ENCODE results near the gene CEP112.

CEP112 gene

DNA sequence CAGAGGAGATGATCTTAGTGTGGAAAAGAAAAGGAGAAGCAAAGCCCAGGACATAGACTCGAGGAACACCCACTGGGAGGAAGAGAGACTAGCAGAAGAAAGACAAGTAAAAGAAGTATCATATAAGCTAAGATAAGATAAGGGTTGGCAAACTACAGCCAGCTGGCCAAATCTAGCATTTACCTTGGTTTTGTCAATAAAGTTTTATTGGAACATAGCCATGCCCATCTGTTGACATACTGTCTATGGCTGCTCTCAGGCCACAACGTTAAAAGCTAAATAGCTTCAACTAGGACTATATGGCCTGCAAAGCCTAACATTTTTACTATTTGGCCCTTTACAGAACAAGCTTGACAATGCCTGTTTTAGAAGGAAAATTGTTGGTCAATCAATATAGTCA, 464.1 kb downstream of the CEP112 start:
- H3K79me2 ChIP-seq (ENCODE audit: insufficient read depth, low read length) = no peaks in the 10 kb centered on the region
- H3F3A ChIP-seq (ENCODE audit: insufficient read depth) = no peaks in the 10 kb centered on the region
- no peaks in the 10 kb centered on the region for H3K9me3 ChIP-seq (ENCODE audit: insufficient read depth, low read length)
- H3K9ac ChIP-seq (ENCODE audit: low read length) = no peak overlapping the region
- H3K36me3 ChIP-seq (ENCODE audit: low read length) = no peaks in the 10 kb centered on the region
- no peak overlapping the region for H2AFZ ChIP-seq (ENCODE audit: low read depth, low read length, severe bottlenecking)
- no peak overlapping the region for H3K4me2 ChIP-seq (ENCODE audit: low read depth, low read length, poor library complexity, severe bottlenecking)
- no peak overlapping the region for H3K4me3 ChIP-seq (ENCODE audit: insufficient read depth, low read length, poor library complexity, severe bottlenecking)
- no peaks in the 10 kb centered on the region for H3K9me2 ChIP-seq (replicated peaks; ENCODE audit: insufficient read depth, low read length)
- H3K27me3 ChIP-seq (ENCODE audit: low read length) = no peaks in the 10 kb centered on the region
- H3K27ac ChIP-seq (ENCODE audit: low read depth, low read length) = no peak overlapping the region
- TF ChIP-seq, protein P1, sequence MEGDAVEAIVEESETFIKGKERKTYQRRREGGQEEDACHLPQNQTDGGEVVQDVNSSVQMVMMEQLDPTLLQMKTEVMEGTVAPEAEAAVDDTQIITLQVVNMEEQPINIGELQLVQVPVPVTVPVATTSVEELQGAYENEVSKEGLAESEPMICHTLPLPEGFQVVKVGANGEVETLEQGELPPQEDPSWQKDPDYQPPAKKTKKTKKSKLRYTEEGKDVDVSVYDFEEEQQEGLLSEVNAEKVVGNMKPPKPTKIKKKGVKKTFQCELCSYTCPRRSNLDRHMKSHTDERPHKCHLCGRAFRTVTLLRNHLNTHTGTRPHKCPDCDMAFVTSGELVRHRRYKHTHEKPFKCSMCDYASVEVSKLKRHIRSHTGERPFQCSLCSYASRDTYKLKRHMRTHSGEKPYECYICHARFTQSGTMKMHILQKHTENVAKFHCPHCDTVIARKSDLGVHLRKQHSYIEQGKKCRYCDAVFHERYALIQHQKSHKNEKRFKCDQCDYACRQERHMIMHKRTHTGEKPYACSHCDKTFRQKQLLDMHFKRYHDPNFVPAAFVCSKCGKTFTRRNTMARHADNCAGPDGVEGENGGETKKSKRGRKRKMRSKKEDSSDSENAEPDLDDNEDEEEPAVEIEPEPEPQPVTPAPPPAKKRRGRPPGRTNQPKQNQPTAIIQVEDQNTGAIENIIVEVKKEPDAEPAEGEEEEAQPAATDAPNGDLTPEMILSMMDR (IDR thresholded peaks at IDR 0.05; ENCODE audit: insufficient read depth, low read length, poor library complexity, severe bottlenecking) = no peak
- TF ChIP-seq EZH2phosphoT487 (conservative IDR thresholded peaks at IDR 0.05; ENCODE audit: low read length) = no peak
- no peaks in the 10 kb centered on the region for H4K20me1 ChIP-seq (ENCODE audit: low read depth, low read length)

DNA sequence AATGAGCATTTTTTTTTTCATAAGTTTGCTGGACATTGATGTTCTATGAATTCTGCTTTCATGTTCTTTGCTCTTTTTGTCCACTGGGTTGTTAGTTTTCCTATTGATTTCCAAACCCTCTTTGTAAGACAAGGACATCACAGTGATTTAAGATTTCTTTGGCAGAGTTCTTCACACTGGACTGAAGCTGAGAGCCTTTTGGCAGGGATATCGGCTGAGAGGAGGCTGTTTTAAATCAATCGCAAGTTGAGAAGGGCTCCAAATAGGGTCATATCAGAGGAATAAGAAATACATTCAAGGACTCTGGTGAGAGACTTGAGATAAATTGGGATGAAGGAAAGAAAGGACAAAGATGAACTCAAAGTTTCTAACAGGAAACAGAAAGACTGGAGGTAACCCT, 464.7 kb downstream of the CEP112 start:
- Histone ChIP-seq H3K27me3 (ENCODE audit: low read length) (no peaks in the 10 kb centered on the region), H3F3A (ENCODE audit: insufficient read depth) (no peaks in the 10 kb centered on the region), H3K9ac (ENCODE audit: low read length) (no peak overlapping the region), H3K79me2 (ENCODE audit: insufficient read depth, low read length) (no peaks in the 10 kb centered on the region), H3K27ac (ENCODE audit: low read depth, low read length) (no peak overlapping the region), H3K4me3 (ENCODE audit: insufficient read depth, low read length, poor library complexity, severe bottlenecking) (no peak overlapping the region), H3K9me3 (ENCODE audit: insufficient read depth, low read length) (no peaks in the 10 kb centered on the region), H3K36me3 (ENCODE audit: low read length) (no peaks in the 10 kb centered on the region), H2AFZ (ENCODE audit: low read depth, low read length, severe bottlenecking) (no peak overlapping the region), H3K4me2 (ENCODE audit: low read depth, low read length, poor library complexity, severe bottlenecking) (no peak overlapping the region), H4K20me1 (ENCODE audit: low read depth, low read length) (no peaks in the 10 kb centered on the region), H3K9me2 (replicated peaks; ENCODE audit: insufficient read depth, low read length) (no peaks in the 10 kb centered on the region)
- no peak for TF ChIP-seq EZH2phosphoT487 (conservative IDR thresholded peaks at IDR 0.05; ENCODE audit: low read length)
- TF ChIP-seq, protein P1 (IDR thresholded peaks at IDR 0.05; ENCODE audit: insufficient read depth, low read length, poor library complexity, severe bottlenecking) = no peak

DNA sequence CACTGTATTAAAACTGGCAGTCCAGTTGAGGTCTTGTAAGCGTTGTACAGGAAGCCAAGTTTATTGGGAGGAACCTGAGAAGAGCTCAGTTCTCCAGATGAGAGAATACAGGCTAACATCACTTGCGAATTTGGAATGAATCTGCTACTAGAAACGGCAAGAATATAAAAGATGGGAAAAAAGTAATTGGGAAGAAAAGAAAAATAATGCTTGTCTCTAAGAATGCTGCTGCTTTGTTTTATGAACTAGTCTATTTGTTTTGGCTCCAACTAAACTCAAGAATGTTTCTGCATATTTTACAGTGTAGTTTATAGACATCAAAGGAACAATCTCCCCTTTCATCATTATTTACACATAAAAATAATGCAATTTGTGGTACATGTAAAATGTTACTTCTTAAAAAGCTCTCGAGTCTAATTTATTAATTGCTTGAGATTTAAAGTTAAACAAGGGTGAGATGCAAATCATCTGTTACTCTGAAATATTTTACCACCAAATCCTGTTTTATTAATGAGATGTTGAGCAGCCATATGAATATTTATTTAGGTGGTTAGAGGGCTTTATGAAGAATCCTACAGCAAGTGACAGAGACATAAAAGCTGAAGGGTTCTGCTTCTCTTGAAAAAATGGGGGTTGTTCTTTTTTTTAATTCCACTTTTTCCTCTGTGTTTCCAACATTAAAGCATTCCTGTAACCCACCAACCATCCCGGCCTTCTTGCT, 468.3 kb downstream of the CEP112 start:
- Histone ChIP-seq H3K9me3 (ENCODE audit: insufficient read depth, low read length) (no peaks in the 10 kb centered on the region), H3K9me2 (replicated peaks; ENCODE audit: insufficient read depth, low read length) (no peaks in the 10 kb centered on the region), H3K27ac (ENCODE audit: low read depth, low read length) (no peak overlapping the region), H4K20me1 (ENCODE audit: low read depth, low read length) (no peaks in the 10 kb centered on the region), H3K4me3 (ENCODE audit: insufficient read depth, low read length, poor library complexity, severe bottlenecking) (no peak overlapping the region), H2AFZ (ENCODE audit: low read depth, low read length, severe bottlenecking) (no peak overlapping the region), H3K36me3 (ENCODE audit: low read length) (no peaks in the 10 kb centered on the region), H3F3A (ENCODE audit: insufficient read depth) (no peaks in the 10 kb centered on the region), H3K9ac (ENCODE audit: low read length) (no peak overlapping the region), H3K4me2 (ENCODE audit: low read depth, low read length, poor library complexity, severe bottlenecking) (no peak overlapping the region), H3K27me3 (ENCODE audit: low read length) (no peaks in the 10 kb centered on the region), H3K79me2 (ENCODE audit: insufficient read depth, low read length) (no peaks in the 10 kb centered on the region)
- TF ChIP-seq, protein P1 (IDR thresholded peaks at IDR 0.05; ENCODE audit: insufficient read depth, low read length, poor library complexity, severe bottlenecking) = no peak
- TF ChIP-seq EZH2phosphoT487 (conservative IDR thresholded peaks at IDR 0.05; ENCODE audit: low read length) = no peak

Measured in SU-DHL-6 (cell line).